GM18909 (cell line): ENCODE measurements around the gene POLR2C.
A peak's percentile ranks its signal among the peaks of the same experiment; 100 is the strongest.
"Not testable (repeated sequence)": the region's sequence is repeated elsewhere in the genome, so short reads cannot be mapped to it uniquely, and the experiment has no call there.

Experiments
- ATAC-seq: cut with Tn5 transposase; IDR thresholded peaks from one replicate; pipeline ENCODE4 v1.9.1; 2021; ENCODE audit warnings: mild to moderate bottlenecking; ENCODE audit not compliant: unreplicated experiment, poor library complexity

Gene POLR2C

GRCh38 chr16:57478396-57479204, 16.1 kb downstream of the POLR2C start:
- no peak for ATAC-seq

GRCh38 chr16:57479205-57479975, 16.9 kb downstream of the POLR2C start:
- no peak for ATAC-seq

DNA sequence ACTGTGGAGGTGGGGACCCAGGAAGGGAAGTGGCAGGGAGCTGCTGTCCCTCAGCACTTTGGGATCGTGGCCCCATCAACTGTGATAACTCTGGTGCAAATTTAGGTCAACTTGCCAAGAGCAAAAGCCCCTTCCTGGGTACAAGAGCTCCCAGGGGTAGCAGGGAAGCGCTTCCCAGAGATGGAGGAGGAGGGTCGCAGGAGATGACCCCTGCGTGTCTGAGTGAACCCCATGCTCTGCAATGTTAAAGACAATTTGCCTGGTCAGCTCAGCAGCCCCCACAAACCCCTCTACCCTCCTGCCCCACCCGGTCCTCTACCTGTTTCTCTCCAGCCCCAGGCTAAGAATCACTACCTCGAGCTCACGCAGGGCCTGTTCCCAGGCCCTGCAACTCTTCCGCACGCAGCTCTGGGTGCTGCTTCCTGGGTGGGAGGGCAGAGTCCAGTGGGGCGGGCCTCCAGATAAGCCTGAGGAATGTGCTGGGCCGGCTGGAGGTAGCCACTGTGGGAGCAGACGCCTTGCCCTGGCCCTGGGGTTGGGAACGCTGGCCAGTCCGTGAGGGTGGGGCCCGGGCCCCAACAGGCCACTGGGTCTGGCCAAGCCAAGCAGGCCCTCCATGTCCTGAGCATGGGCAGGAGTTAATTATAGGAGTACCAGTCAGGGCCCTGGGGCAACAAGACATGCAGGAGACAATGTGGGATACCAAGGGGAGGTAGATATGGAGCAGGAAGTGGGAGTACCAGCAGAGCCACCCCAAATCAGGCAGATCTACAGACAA, 17.7 kb downstream of the POLR2C start:
- no peak for ATAC-seq

DNA sequence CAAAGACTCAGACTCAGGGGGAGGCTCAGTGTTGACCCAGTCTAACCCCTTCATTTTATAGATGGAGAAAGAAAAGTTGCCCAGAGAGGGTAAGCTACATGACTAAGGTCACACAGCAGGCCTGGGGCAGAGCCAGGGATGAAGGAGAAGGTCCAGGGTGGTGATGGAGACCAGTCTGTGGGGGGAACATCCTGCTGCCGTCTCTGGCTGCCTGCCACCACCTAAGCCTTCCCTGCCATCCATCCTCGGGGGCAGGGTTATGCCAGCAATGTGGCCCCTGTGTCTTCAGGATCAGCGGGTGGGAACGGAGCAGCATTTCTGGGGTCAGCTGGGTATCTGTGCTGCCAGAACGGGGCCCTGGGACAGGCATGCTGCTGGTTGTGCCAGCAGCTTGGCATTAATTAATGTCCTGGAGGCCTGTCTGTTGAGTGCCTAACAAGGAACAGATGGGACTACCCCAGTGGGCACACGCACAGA, 18.3 kb downstream of the POLR2C start:
- no peak for ATAC-seq

GRCh38 chr16:57481421-57481820, 18.9 kb downstream of the POLR2C start:
- no peak for ATAC-seq

GRCh38 chr16:57482845-57483545, 20.5 kb downstream of the POLR2C start:
- no peak for ATAC-seq

DNA sequence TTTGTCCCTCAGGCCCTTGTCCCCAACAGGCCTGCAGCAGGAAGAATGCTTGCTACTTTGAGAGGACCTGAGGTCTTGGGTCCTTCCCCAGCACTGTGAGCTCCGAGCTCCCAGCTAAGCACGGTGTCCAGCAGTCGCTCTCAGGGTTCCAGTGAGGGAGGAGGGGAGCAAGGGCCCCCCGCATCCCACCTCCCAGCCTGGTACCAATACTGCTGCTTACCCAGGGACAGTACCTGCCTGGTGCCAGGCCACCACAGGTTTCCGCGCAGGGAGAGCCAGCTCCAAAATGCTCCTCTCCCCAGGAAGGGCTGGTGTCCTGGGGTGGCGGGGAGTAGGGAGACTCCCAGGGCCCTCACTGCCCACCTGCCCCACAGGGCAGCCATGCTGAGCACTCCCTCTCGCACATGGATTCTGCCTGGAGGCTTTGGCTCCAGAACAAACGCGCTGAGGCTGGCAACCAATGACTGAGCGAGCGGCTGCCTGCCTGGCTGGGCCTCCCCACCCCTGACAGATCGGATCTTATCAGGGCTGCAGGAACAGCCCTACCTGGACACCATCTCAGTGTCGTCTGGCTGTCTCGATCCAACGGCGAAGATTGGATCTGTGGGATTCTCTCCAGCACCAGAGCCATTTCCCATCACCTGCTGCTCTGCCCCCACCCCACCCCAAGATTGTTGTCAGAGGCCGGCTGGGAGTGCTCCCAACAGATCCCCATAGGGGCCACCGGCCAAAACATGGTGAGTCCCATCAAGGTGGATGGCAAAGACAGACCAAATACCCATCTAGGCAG, 21.4 kb downstream of the POLR2C start:
- ATAC-seq, result no peak

GRCh38 chr16:57484515-57485005, 22.1 kb downstream of the POLR2C start:
- no peak for ATAC-seq

DNA sequence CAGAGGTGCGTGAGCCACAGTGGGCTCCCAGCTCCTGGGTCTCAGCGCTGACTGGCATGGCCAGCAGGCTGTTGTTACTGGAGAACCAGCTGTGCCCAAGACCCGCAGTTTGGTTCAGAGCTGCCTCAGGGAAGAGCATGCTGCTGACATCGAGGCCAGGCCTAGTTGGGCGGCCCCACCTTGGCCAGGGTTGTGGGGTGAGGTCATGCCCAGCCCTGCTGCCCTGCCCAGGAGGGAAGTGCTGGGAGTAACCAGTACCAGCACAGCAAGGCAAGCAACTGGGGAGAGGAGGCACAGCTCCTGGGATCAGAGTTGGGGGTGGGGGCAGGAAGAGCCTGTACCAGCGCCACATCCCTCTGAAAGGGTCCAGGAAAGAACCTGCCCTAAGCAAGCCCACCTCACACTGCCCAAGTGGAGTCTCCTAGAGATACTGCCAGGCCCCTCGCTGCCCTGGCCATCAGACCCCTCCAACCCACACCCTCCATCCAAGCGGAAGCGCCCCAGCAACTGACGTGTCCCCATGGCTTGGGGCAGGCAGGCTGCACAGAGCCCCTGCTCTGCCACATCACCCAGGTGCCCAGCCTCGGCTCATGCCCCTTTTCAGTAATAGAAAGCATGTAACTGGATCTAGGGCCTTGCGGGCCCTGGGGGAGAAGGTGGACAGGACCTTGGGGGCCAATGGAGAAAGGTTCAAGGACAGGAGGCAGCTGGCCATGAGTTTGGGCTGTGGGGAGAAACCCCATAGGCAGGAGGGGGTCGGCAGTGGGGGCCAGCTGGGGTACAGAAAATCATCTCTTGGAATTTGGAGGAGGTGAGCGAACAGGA, 22.8 kb downstream of the POLR2C start:
- ATAC-seq, result no peak

GRCh38 chr16:57485916-57486857, 23.7 kb downstream of the POLR2C start, which contains the start of gene DOK4:
Gene DOK4 (minus strand): TSS chr16:57486493. CDS start chr16:57479507, 6,986 bp downstream.
- peak; percentile 87 for ATAC-seq

- no peak for ATAC-seq
These were observed 24.7 kb downstream of the POLR2C start for GRCh38 chr16:57486858-57487834.

- no peak for ATAC-seq
These were observed 26.8 kb downstream of the POLR2C start for GRCh38 chr16:57489229-57489628.

GRCh38 chr16:57493767-57494166, 31.3 kb downstream of the POLR2C start:
- ATAC-seq, result no peak

DNA sequence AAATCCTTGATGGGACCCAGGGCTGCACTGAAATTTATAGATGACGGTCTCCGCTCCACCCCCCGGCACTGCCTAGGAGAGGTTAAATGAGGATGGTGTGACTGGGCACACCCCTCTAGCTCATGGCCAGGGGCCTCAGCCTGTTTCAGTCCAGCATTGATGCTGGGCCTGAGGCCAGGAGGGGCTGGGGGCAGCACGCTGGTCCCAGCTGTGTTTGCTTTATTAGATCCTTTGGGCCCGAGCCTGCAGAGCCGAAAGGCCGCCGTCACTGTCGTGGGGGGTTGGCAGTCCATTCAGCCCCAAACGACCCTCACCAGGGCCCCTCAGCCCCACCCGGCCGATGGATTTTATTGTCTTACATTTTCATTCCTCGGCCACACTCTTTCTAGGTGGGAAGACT, 34.6 kb downstream of the POLR2C start:
- ATAC-seq, result no peak

GRCh38 chr16:57498031-57498430, 35.6 kb downstream of the POLR2C start:
- no peak for ATAC-seq

- not testable (repeated sequence) for ATAC-seq
These were observed 37.5 kb downstream of the POLR2C start for GRCh38 chr16:57499941-57500340.
